Trophoblast cell (in vitro differentiated cells and primary cell): ENCODE data around the gene CNKSR2.

Experiments
- DNase-seq, 2 donors: peaks; one replicate each; pipeline ENCODE4 v3.0.0-alpha.2; 2016
- H2AFZ ChIP-seq: 2 replicates; pipeline ENCODE4 v1.6.1; 2013; ENCODE audit warnings: low read length, moderate library complexity, mild to moderate bottlenecking; ENCODE audit not compliant: insufficient read depth, poor library complexity
- H2AK5ac ChIP-seq: 2 replicates; pipeline ENCODE4 v1.6.1; 2013; ENCODE audit warnings: mild to moderate bottlenecking, low read length
- H2BK120ac ChIP-seq: 2 replicates; pipeline ENCODE4 v1.6.1; 2013; ENCODE audit warnings: low read length, mild to moderate bottlenecking, moderate library complexity; ENCODE audit not compliant: insufficient read depth, poor library complexity
- H2BK12ac ChIP-seq: 2 replicates; pipeline ENCODE4 v1.6.1; 2013; ENCODE audit warnings: mild to moderate bottlenecking, low read length, moderate library complexity
- H2BK5ac ChIP-seq: 2 replicates; pipeline ENCODE4 v1.6.1; 2013; ENCODE audit warnings: low read length, low read depth, moderate library complexity, mild to moderate bottlenecking; ENCODE audit not compliant: poor library complexity
- H3K14ac ChIP-seq: 2 replicates; pipeline ENCODE4 v1.6.1; 2013; ENCODE audit warnings: mild to moderate bottlenecking, low read length
- H3K18ac ChIP-seq: 2 replicates; pipeline ENCODE4 v1.6.1; 2013; ENCODE audit warnings: mild to moderate bottlenecking, low read length
- H3K23ac ChIP-seq: 2 replicates; pipeline ENCODE4 v1.6.1; 2013; ENCODE audit warnings: low read length
- H3K27ac ChIP-seq: 2 replicates; pipeline ENCODE4 v1.5.1; 2013; ENCODE audit warnings: low read depth, mild to moderate bottlenecking, inconsistent platforms, low read length, moderate library complexity
- H3K27me3 ChIP-seq: 2 replicates; pipeline ENCODE4 v1.6.1; 2013; ENCODE audit warnings: inconsistent platforms, mild to moderate bottlenecking, low read length, moderate library complexity; ENCODE audit not compliant: insufficient read depth
- H3K36me3 ChIP-seq, 2 experiments: 1 replicate in 1 of 2; 2 replicates in 1 of 2; pipeline ENCODE4 v1.6.1; 2013; ENCODE audit warnings: low read length in 2 of 2, mild to moderate bottlenecking in 2 of 2, moderate library complexity in 1 of 2; ENCODE audit not compliant: insufficient read depth in 2 of 2, control insufficient read depth in 1 of 2
- H3K4ac ChIP-seq: 2 replicates; pipeline ENCODE4 v1.6.1; 2013; ENCODE audit warnings: low read depth, mild to moderate bottlenecking, low read length, moderate library complexity
- H3K4me1 ChIP-seq, 2 experiments: 1 replicate in 1 of 2; 2 replicates in 1 of 2; pipeline ENCODE4 v1.6.1; 2013; ENCODE audit warnings: low read length in 2 of 2, mild to moderate bottlenecking in 2 of 2, moderate library complexity in 1 of 2; ENCODE audit not compliant: insufficient read depth in 2 of 2, control insufficient read depth in 1 of 2
- H3K4me2 ChIP-seq: 2 replicates; pipeline ENCODE4 v1.6.1; 2013; ENCODE audit warnings: inconsistent platforms, mild to moderate bottlenecking, low read length, moderate library complexity
- H3K4me3 ChIP-seq: 2 replicates; pipeline ENCODE4 v1.5.1; 2013; ENCODE audit warnings: mild to moderate bottlenecking, low read depth, low read length, inconsistent platforms
- H3K79me1 ChIP-seq: one replicate; pipeline ENCODE4 v1.6.1; 2013; ENCODE audit warnings: low read length
- H3K79me2 ChIP-seq: 2 replicates; pipeline ENCODE4 v1.6.1; 2013; ENCODE audit warnings: low read length, mild to moderate bottlenecking; ENCODE audit not compliant: control insufficient read depth, insufficient read depth, poor library complexity
- H3K9ac ChIP-seq: 2 replicates; pipeline ENCODE4 v1.6.1; 2013; ENCODE audit warnings: mild to moderate bottlenecking, low read length
- H3K9me3 ChIP-seq: 2 replicates; pipeline ENCODE4 v1.6.1; 2013; ENCODE audit warnings: low read depth, mild to moderate bottlenecking, control low read depth, inconsistent platforms, low read length; ENCODE audit not compliant: insufficient read depth
- H4K12ac ChIP-seq: 2 replicates; pipeline ENCODE4 v1.6.1; 2013; ENCODE audit warnings: low read depth, mild to moderate bottlenecking, low read length, moderate library complexity
- H4K8ac ChIP-seq: 2 replicates; pipeline ENCODE4 v1.6.1; 2013; ENCODE audit warnings: low read depth, mild to moderate bottlenecking, low read length, moderate library complexity
- H4K91ac ChIP-seq: one replicate; pipeline ENCODE4 v1.6.1; 2013; ENCODE audit warnings: low read depth, mild to moderate bottlenecking, low read length, moderate library complexity
- WGBS: extraction: QIAGEN DNeasy Blood & Tissue Kit; methylation state at CpG from one replicate; pipeline ENCODE4 v1.1.7; 2013; ENCODE audit warnings: missing lambda C conversion rate; ENCODE audit not compliant: insufficient read length, insufficient coverage; ENCODE audit errors: extremely low coverage; 5-methylcytosine and 5-hydroxymethylcytosine counted together

Gene CNKSR2

GRCh38 chrX:21376636-21377035 is 2.4 kb downstream of the CNKSR2 start:
- Histone ChIP-seq H2BK5ac (no peak overlapping the region), H3K4me2 (no peak overlapping the region), H4K91ac (no peak overlapping the region), H3K14ac (no peak overlapping the region), H3K9me3 (no peaks in the 10 kb centered on the region), H3K36me3 (no peaks in the 10 kb centered on the region), H3K27ac (no peak overlapping the region), H3K23ac (no peak overlapping the region), H4K12ac (no peak overlapping the region), H2BK12ac (no peak overlapping the region), H3K4ac (no peak overlapping the region), H3K4me3 (no peak overlapping the region), H3K9ac (no peak overlapping the region), H2BK120ac (no peak overlapping the region), H3K18ac (no peak overlapping the region), H3K79me2 (no peaks in the 10 kb centered on the region), H2AK5ac (no peak overlapping the region), H3K79me1 (peaks cover 7% of the 10 kb centered on the region), H3K27me3 (peaks cover 9% of the 10 kb centered on the region), H2AFZ (no peak overlapping the region), H3K4me1 (peaks cover 0 to 2% of the 10 kb centered on the region in 2 experiments), H4K8ac (no peak overlapping the region)
- no peak for DNase-seq
- WGBS, result no CpG with 5 or more reads among the region's 2 CpGs

GRCh38 chrX:21379991-21380390 is 5.8 kb downstream of the CNKSR2 start:
- no peak overlapping the region for H3K18ac ChIP-seq
- H3K36me3 ChIP-seq, result no peaks in the 10 kb centered on the region
- no peak overlapping the region for H3K14ac ChIP-seq
- no peak overlapping the region for H2BK5ac ChIP-seq
- H3K4me1 ChIP-seq, result no peaks in the 10 kb centered on the region
- H2AFZ ChIP-seq, result no peak overlapping the region
- no CpG with 5 or more reads among the region's 1 CpG for WGBS
- no peak overlapping the region for H4K91ac ChIP-seq
- H2BK12ac ChIP-seq, result no peak overlapping the region
- H3K9ac ChIP-seq, result no peak overlapping the region
- no peak overlapping the region for H3K4me2 ChIP-seq
- H3K9me3 ChIP-seq, result no peaks in the 10 kb centered on the region
- DNase-seq, result no peak
- H3K79me2 ChIP-seq, result no peaks in the 10 kb centered on the region
- H4K12ac ChIP-seq, result no peak overlapping the region
- H2AK5ac ChIP-seq, result no peak overlapping the region
- no peak overlapping the region for H3K27ac ChIP-seq
- H3K4ac ChIP-seq, result no peak overlapping the region
- H3K27me3 ChIP-seq, result peaks cover 6% of the 10 kb centered on the region
- H3K23ac ChIP-seq, result no peak overlapping the region
- H4K8ac ChIP-seq, result no peak overlapping the region
- H2BK120ac ChIP-seq, result no peak overlapping the region
- H3K79me1 ChIP-seq, result no peaks in the 10 kb centered on the region
- H3K4me3 ChIP-seq, result no peak overlapping the region

- no peak overlapping the region for H2BK12ac ChIP-seq
- H3K9ac ChIP-seq, result no peak overlapping the region
- H3K79me2 ChIP-seq, result no peaks in the 10 kb centered on the region
- no peaks in the 10 kb centered on the region for H3K27me3 ChIP-seq
- peak in 1 of 2 donors; percentile 17 for DNase-seq
- no CpG with 5 or more reads among the region's 2 CpGs for WGBS
- H2BK5ac ChIP-seq, result no peak overlapping the region
- no peak overlapping the region for H3K4ac ChIP-seq
- H3K27ac ChIP-seq, result no peak overlapping the region
- H3K4me3 ChIP-seq, result no peak overlapping the region
- no peak overlapping the region for H4K91ac ChIP-seq
- H3K14ac ChIP-seq, result no peak overlapping the region
- H4K12ac ChIP-seq, result no peak overlapping the region
- no peak overlapping the region for H2BK120ac ChIP-seq
- no peaks in the 10 kb centered on the region for H3K9me3 ChIP-seq
- no peak overlapping the region for H2AFZ ChIP-seq
- no peak overlapping the region for H3K18ac ChIP-seq
- no peak overlapping the region for H2AK5ac ChIP-seq
- H3K23ac ChIP-seq, result no peak overlapping the region
- no peaks in the 10 kb centered on the region for H3K36me3 ChIP-seq
- H4K8ac ChIP-seq, result no peak overlapping the region
- H3K79me1 ChIP-seq, result no peaks in the 10 kb centered on the region
- H3K4me2 ChIP-seq, result no peak overlapping the region
- no peaks in the 10 kb centered on the region for H3K4me1 ChIP-seq
Observed at GRCh38 chrX:21382715-21383114, 8.5 kb downstream of the CNKSR2 start.

GRCh38 chrX:21383546-21383945 is 9.3 kb downstream of the CNKSR2 start:
- no peak overlapping the region for H2AFZ ChIP-seq
- H3K27me3 ChIP-seq, result no peaks in the 10 kb centered on the region
- H4K12ac ChIP-seq, result no peak overlapping the region
- no peaks in the 10 kb centered on the region for H3K4me1 ChIP-seq
- H4K8ac ChIP-seq, result no peak overlapping the region
- H2AK5ac ChIP-seq, result no peak overlapping the region
- no peak overlapping the region for H3K14ac ChIP-seq
- no peak overlapping the region for H3K4me3 ChIP-seq
- no peak overlapping the region for H2BK12ac ChIP-seq
- H3K36me3 ChIP-seq, result no peaks in the 10 kb centered on the region
- no peak for DNase-seq
- WGBS, result no CpG with 5 or more reads among the region's 2 CpGs
- H3K79me1 ChIP-seq, result no peaks in the 10 kb centered on the region
- no peaks in the 10 kb centered on the region for H3K9me3 ChIP-seq
- no peak overlapping the region for H3K9ac ChIP-seq
- no peak overlapping the region for H3K27ac ChIP-seq
- H3K23ac ChIP-seq, result no peak overlapping the region
- no peak overlapping the region for H2BK120ac ChIP-seq
- H3K4me2 ChIP-seq, result no peak overlapping the region
- H3K79me2 ChIP-seq, result no peaks in the 10 kb centered on the region
- H3K4ac ChIP-seq, result no peak overlapping the region
- H3K18ac ChIP-seq, result no peak overlapping the region
- H2BK5ac ChIP-seq, result no peak overlapping the region
- H4K91ac ChIP-seq, result no peak overlapping the region
